Breast epithelium (tissue), 4 donors: ENCODE data around the gene CASKIN1. TPM values are rescaled to one million over a fixed set of nuclear protein-coding genes. Genes with fewer than 3 reads are reported as not detected.

Source experiments
- DNase-seq, 2 donors: peaks; one replicate each; pipeline ENCODE4 v3.0.0-alpha.2; 2019; ENCODE audit warnings: low spot score in 2 of 2
- H3K27ac ChIP-seq, 2 donors: fragments of 200-600 bp; sonication (generic) in 1 of 2; one replicate each; pipeline ENCODE4 v1.5.1; 2016 to 2019; ENCODE audit warnings: mild to moderate bottlenecking in 1 of 2
- H3K27me3 ChIP-seq, 2 donors: fragments of 200-600 bp; sonication (generic) in 1 of 2; one replicate each; pipeline versions ENCODE4 v1.5.1 to v1.6.0; 2017 to 2019; ENCODE audit warnings: control low read depth in 1 of 2, mild to moderate bottlenecking in 1 of 2
- H3K36me3 ChIP-seq: fragments of 200-600 bp; one replicate; pipeline ENCODE4 v1.5.1; 2019
- H3K4me1 ChIP-seq, 2 donors: fragments of 200-600 bp; sonication (generic); one replicate each; pipeline ENCODE4 v1.5.1; 2016 to 2019; ENCODE audit warnings: control low read depth in 1 of 2
- H3K4me3 ChIP-seq, 3 donors: fragments of 200-600 bp; sonication (generic); 1 replicate in 2 of 3; 2 replicates in 1 of 3; pipeline ENCODE4 v1.5.1; 2016 to 2019; ENCODE audit warnings: mild to moderate bottlenecking in 3 of 3, moderate library complexity in 2 of 3
- H3K9me3 ChIP-seq, 2 donors: fragments of 200-600 bp; sonication (generic) in 1 of 2; one replicate each; pipeline ENCODE4 v1.5.1; 2016 to 2019; ENCODE audit warnings: control low read depth in 1 of 2
- CTCF ChIP-seq, 3 donors: fragments of 450-650 bp; IDR thresholded peaks; one replicate each; pipeline ENCODE4 v1.5.1; 2016 to 2017; ENCODE audit warnings: antibody characterized with exemption in 3 of 3, mild to moderate bottlenecking in 3 of 3, moderate library complexity in 3 of 3
- POLR2A ChIP-seq: fragments of 450-650 bp; IDR thresholded peaks from one replicate; pipeline ENCODE4 v1.6.1; 2016; ENCODE audit warnings: antibody characterized with exemption, mild to moderate bottlenecking, moderate library complexity
- POLR2AphosphoS5 ChIP-seq, 3 donors: sonication (generic); formaldehyde crosslinking; IDR thresholded peaks; one replicate each; pipeline ENCODE4 v1.6.1; 2017; ENCODE audit warnings: antibody characterized with exemption in 3 of 3
- intact Hi-C: fragments of 100-400 bp; cut with DNase I; formaldehyde crosslinking; loops from one replicate; pipeline ENCODE4 v1.15.1; 2023; ENCODE audit warnings: low total_unique reads
- total RNA-seq, 3 donors: library from RNA; depleted of rRNA; stranded (reverse); fragments of >200 nt; gene quantifications; one replicate each; pipeline ENCODE4 v1.1.0, GENCODE V29; 2016

CASKIN1 gene
- total RNA-seq, 3 donors from 2014 or later, result 0.33 to 0.44 TPM; not detected in 1

- no peaks in the 10 kb centered on the region for H3K9me3 ChIP-seq
- H3K4me1 ChIP-seq, result peaks cover 4 to 12% of the 10 kb centered on the region in 2 donors
- H3K36me3 ChIP-seq, result peaks cover 16% of the 10 kb centered on the region
- no peaks in the 10 kb centered on the region for H3K27me3 ChIP-seq
- no peak overlapping the region for H3K27ac ChIP-seq
- peak in 1 of 2 donors; percentile 67 for DNase-seq
- intact Hi-C loops, result no loop called here
- no peak for TF ChIP-seq CTCF (IDR thresholded peaks at IDR 0.05)
- no peak for TF ChIP-seq POLR2A
- TF ChIP-seq POLR2AphosphoS5 (IDR thresholded peaks at IDR 0.05), result no peak
- H3K4me3 ChIP-seq, result no peak overlapping the region
Observed at GRCh38 chr16:2228161-2228824, 31.9 kb upstream of the CASKIN1 start.

- no peak for DNase-seq
- Histone ChIP-seq H3K27ac (no peak overlapping the region), H3K36me3 (peaks cover 10% of the 10 kb centered on the region), H3K4me3 (no peak overlapping the region), H3K9me3 (no peaks in the 10 kb centered on the region), H3K4me1 (peaks cover 4 to 12% of the 10 kb centered on the region in 2 donors), H3K27me3 (no peaks in the 10 kb centered on the region)
- TF ChIP-seq CTCF (IDR thresholded peaks at IDR 0.05) (no peak), POLR2AphosphoS5 (IDR thresholded peaks at IDR 0.05) (no peak), POLR2A (no peak)
- intact Hi-C loops, result no loop called here
Observed at GRCh38 chr16:2226918-2227317, 30.5 kb upstream of the CASKIN1 start.

DNA sequence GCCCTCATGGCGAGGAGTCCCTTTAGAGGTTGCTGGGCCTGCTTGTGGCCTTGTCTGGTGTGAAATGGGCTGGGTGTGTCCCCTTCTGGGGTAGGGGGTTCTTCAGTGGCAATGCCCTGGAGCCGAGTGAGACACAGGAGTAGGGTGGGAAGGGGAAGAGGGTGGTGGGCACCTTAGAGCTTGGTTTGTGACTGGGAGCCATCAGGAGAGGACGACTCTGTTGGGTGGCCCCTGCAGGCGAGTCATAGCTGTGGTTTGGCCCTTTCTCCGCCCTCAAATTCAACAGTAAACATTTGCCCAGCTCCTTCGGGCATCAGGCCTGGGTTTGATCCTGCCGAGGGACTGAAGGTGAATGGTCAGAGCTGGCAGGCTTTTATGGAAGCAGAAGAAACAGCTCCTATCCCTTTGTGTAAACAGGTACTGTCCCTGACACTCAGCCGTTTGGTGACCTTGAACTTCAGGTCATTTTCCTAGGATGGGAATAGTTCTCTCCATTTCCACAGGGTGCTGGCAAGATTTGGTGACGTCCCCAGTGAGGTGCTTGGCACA lies 29.9 kb upstream of the CASKIN1 start:
- Histone ChIP-seq H3K27ac (peak overlapping the region in 1 of 2 donors; percentile 35), H3K4me3 (no peak overlapping the region), H3K27me3 (no peaks in the 10 kb centered on the region), H3K4me1 (peaks cover 4 to 12% of the 10 kb centered on the region in 2 donors), H3K9me3 (no peaks in the 10 kb centered on the region), H3K36me3 (peaks cover 4% of the 10 kb centered on the region)
- intact Hi-C loops, result no loop called here
- TF ChIP-seq POLR2A (no peak), POLR2AphosphoS5 (IDR thresholded peaks at IDR 0.05) (no peak)
- peak in 1 of 2 donors; percentile 71 for DNase-seq

GRCh38 chr16:2223942-2224486 lies 27.6 kb upstream of the CASKIN1 start:
- intact Hi-C loops, result no loop called here
- Histone ChIP-seq H3K4me1 (peaks cover 4 to 12% of the 10 kb centered on the region in 2 donors), H3K27ac (peak overlapping the region; percentile 86 to 87), H3K4me3 (peak overlapping the region; percentile 80 to 96 (median 86)), H3K36me3 (no peaks in the 10 kb centered on the region), H3K27me3 (no peaks in the 10 kb centered on the region), H3K9me3 (no peaks in the 10 kb centered on the region)
- DNase-seq, result peak in 1 of 2 donors; percentile 35
- TF ChIP-seq POLR2AphosphoS5 (IDR thresholded peaks at IDR 0.05) (no peak), POLR2A (no peak), CTCF (IDR thresholded peaks at IDR 0.05) (no peak)

DNA sequence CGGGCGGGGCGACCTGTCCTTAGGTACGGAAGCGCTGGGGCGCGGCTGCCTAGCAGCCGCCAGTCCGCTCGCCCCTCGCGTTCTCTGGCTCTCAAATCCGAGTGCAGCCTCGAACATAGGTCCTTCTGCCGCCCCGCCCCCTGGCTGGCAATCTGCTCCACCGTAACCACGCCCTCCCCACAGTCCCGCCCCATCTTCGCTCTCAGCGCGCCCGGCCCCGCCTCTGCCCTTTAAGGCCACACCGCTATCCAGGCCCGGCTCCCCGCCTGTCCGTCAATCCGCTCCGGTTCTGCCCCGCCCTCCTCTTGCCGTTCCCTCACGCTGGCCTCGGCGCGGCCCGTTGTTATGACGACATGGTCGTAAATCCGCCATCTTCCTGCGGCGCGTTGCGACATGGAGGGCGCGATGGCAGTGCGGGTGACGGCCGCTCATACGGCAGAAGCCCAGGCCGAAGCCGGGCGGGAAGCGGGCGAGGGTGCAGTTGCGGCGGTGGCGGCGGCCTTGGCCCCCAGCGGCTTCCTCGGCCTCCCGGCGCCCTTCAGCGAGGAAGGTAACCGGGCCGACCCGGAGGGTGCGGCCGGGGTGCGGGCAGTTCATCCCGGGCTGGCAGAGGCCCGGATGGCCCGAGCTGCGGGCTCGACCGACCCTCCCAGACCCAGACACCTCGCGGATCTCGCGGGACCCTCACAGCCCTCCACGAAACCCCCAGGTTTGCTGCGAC lies 27.0 kb upstream of the CASKIN1 start, which contains the start of gene E4F1:
Gene E4F1 (plus strand): TSS at position 371 of the 721 bp plus-strand sequence. CDS start 23 bp downstream, at position 394.
- H3K27ac ChIP-seq, result peak within 1 kb of the TSS; percentile 86 to 87
- H3K4me1 ChIP-seq, result peaks cover 4 to 12% of the 10 kb centered on the region in 2 donors
- peak within 1 kb of the TSS; percentile 80 to 96 (median 86) for H3K4me3 ChIP-seq
- H3K27me3 ChIP-seq, result no peaks in the 10 kb centered on the region
- no peaks in the 10 kb centered on the region for H3K9me3 ChIP-seq
- TF ChIP-seq POLR2A (peak; percentile 91), POLR2AphosphoS5 (IDR thresholded peaks at IDR 0.05) (peak; percentile 93 to 99 (median 96)), CTCF (IDR thresholded peaks at IDR 0.05) (no peak)
- no peaks in the 10 kb centered on the region for H3K36me3 ChIP-seq
- intact Hi-C loops, result no loop called here
- peak; percentile 99 to 100 for DNase-seq
